Stimulated activated CD8-positive, alpha-beta memory T cell treated with anti-CD3 and anti-CD28 coated beads, Interleukin-4, amount 100 ng/mL, for 4 hours (primary cell): ENCODE measurements around the gene DVL3.

ENCODE experiments used
- DNase-seq, 2 donors: peaks; one replicate each; pipeline ENCODE4 v3.0.0-alpha.2; 2020; ENCODE audit warnings: low read depth in 2 of 2, low spot score in 1 of 2

Gene DVL3

GRCh38 chr3:184209146-184209923 lies 54.2 kb downstream of the DVL3 start:
- no peak for DNase-seq

- DNase-seq, result no peak
Measured at GRCh38 chr3:184211297-184211696, 56.1 kb downstream of the DVL3 start.

GRCh38 chr3:184211718-184212117 lies 56.5 kb downstream of the DVL3 start:
- no peak for DNase-seq

GRCh38 chr3:184218814-184219213 lies 63.6 kb downstream of the DVL3 start:
- no peak for DNase-seq

GRCh38 chr3:184222521-184222920 lies 67.3 kb downstream of the DVL3 start:
- DNase-seq, result no peak
